ENCODE results near the gene RHBDF2.

RHBDF2 gene

DNA sequence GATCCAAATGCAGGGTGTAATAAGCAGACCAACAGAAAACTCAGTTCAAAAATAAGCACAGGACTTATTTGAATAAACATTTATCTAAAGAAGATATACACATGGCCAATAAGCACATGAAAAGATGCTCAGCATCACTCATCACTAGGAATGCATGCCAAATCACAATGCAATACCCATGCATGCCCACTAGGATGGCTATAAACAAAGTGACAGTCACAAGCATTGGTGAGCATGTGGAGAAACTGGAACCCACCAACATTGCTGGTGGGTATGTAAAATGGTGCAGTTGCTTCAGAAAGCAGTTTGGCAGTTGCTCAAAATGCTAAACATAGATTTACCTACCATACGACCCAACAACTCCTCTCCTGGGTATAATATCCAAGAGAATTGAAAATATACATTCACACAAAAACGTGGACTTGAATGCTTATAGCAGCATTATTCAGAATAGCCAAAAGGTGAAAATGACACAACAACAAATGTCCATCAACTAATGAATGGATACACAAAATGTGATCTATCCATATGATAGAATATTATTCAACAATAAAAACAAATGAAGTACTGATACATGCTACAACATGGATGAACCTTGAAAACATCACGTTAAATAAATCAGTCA is 68.4 kb downstream of the RHBDF2 start:
- DNase-seq = no peak

DNA sequence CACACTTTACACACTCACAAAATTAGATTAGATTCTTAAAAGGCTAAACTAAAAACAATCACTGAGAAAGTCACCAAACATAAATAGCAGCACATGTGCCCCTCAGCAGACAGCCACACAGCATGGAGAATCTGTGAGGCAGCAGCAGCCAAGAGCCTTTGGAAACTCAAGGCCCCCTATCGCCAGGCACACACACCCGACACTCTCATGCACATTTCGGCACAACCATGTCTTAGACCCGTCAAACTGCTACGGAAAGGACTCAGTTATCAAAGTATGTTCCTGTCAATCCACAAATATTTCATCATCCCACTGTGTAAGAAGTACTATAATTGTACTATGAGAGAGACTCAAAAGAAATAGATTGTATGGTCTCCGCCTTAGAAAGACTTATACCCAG is 69.2 kb downstream of the RHBDF2 start:
- no peak for DNase-seq

DNA sequence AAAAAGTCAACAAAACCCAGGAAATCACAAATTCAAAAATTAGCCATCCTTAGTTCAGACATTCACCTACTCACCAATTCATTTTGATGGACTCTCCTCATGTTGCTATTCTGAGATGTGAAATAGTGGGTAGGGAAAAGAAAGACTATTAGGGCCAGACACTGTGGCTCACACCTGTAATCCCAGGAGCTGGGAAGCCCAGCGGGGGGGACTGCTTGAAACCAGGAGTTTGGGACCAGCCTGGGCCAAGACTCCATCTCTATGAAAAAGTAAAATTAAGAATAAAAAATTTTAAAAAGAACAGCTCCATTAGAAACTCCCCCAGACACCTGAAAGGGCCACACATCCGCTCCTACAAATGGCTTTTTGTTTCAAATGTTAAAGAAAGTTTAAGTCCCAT is 69.7 kb downstream of the RHBDF2 start:
- no peak for DNase-seq

DNA sequence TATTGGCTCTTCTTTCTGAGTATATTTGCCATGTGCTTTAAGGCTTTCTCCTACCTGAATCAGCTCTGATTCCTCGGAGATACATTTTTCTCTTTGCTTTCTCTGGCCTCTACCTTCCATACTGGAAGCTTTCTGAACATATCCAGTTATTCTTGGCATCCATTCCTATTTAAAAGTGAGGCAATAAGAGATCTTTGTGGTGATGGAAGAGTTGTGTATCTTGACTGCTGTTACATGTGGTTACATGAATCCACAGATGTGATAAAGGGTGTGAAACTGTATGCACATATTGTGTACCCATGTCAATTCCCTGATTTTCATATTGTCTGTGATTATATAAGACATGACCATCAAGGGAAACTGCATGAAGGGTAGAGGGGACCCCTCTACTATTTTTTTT is 72.7 kb downstream of the RHBDF2 start:
- no peak for DNase-seq

- peak; percentile 46 for DNase-seq
Measured at GRCh38 chr17:76427501-76428231, 73.6 kb downstream of the RHBDF2 start.

DNA sequence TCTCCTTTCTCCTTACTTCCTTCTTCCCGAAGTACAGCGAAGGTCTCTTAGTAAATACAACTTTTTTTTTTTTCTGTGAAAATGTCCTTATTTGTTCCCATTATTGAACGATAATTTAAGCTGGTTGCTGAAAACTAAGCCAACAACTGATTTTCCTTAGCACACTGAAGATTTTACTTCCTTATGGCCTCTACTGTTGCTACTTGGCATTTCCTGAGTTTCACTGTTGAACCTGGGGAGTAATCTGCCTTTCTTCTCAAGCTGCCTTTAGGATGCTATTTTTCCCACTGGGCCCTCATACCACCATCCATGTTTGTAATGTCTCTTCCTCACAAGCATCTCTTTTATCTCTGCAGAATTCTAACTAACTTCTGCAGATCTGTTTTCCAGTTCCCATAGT is 74.4 kb downstream of the RHBDF2 start:
- no peak for DNase-seq

DNA sequence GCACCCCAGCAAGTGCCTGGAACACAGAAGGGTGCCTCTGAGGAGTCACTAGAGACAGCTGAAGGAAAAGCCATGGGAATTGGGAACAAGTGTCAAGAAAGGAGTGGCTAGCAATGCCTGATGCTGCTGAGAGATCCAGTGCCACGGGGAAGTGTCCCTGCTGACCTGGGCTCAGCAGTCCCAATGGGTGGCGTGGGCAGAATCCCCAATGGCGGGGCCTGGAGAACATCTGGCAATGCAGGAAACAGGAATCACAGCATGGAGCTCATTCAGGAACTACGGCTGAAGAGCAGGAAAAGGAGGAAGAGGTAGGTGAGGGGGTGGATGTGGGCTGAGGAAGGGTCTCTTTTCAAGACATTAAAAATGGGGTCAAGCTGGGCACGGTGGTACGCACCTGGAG is 78.4 kb downstream of the RHBDF2 start:
- DNase-seq = no peak

DNA sequence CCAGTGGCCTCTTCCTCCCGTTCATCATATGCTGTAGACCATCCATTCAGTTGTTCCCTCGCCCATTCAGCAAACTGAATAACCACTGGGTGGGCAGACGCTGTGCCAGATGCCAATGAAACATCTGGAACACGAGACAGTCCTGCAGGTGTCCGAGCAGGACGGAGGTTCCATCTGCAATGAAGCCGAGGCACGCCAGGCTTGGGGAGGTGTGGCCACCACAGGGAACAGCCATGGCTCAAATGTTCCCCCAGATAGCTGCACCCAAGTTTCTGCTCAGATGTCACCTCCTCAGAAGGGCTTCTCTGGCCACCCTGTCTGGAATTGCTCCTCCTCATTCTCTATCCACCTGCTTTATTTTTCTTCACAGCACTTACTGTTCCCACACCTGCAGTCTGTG is 78.8 kb downstream of the RHBDF2 start:
- DNase-seq = no peak

DNA sequence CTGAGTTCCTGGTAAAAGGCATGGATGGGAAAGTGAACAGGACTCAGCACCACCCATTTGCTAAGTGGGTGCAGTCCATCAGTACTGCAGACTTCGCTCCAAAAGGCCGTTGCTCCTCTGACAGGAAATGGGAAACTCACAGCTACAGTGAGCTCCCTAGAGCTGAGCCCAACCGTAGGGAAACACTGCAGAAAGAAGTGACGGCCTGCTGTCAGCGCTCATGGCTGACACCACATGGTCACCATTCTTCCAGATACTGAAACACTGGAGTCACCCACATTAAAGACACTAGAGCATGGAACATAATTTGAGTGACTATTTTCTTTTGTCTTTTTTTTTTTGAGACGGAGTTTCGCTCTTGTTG is 80.2 kb downstream of the RHBDF2 start:
- DNase-seq = peak; percentile 54
